PC-9 (cell line): ENCODE results near the gene AKR7A3.

ENCODE experiments used
- EZH2 ChIP-seq: fragments of 200-600 bp; sonication (generic); IDR thresholded peaks from 2 replicates; pipeline ENCODE4 v1.8.0; 2017; ENCODE audit warnings: antibody characterized with exemption, low read depth
- TF ChIP-seq, protein P1 (sequence below): fragments of 200-600 bp; sonication (generic); conservative IDR thresholded peaks from 2 replicates; pipeline ENCODE4 v1.6.1; 2017; ENCODE audit warnings: mixed run types, antibody characterized with exemption, mild to moderate bottlenecking, moderate library complexity

DNA sequence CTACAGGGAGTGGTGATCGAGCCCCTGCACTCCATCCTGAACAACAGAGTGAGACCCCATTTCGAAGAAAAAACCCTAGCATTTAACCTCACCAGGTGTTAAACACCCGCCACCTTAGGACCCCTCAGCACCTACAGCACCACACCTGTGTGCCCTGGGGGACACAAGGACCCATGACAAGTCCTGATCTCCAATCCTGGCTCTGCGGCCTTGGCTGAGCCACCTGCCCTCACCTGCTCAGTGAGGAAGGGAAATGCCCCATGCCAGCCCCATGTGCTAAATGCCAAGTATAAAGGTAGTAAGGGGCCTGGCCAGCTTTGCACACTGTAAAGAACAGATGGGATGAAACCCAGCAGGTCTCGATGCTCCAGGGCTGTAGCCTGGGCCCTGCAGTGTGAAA is 25.8 kb downstream of the AKR7A3 start:
- TF ChIP-seq, protein P1, sequence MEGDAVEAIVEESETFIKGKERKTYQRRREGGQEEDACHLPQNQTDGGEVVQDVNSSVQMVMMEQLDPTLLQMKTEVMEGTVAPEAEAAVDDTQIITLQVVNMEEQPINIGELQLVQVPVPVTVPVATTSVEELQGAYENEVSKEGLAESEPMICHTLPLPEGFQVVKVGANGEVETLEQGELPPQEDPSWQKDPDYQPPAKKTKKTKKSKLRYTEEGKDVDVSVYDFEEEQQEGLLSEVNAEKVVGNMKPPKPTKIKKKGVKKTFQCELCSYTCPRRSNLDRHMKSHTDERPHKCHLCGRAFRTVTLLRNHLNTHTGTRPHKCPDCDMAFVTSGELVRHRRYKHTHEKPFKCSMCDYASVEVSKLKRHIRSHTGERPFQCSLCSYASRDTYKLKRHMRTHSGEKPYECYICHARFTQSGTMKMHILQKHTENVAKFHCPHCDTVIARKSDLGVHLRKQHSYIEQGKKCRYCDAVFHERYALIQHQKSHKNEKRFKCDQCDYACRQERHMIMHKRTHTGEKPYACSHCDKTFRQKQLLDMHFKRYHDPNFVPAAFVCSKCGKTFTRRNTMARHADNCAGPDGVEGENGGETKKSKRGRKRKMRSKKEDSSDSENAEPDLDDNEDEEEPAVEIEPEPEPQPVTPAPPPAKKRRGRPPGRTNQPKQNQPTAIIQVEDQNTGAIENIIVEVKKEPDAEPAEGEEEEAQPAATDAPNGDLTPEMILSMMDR, result no peak
- TF ChIP-seq EZH2, result no peak
